Activated CD8-positive, alpha-beta T cell treated with anti-CD3 and anti-CD28 coated beads for 36 hours (primary cell): ENCODE data around the gene CMIP. TPM values are rescaled to one million over a fixed set of nuclear protein-coding genes. Genes with fewer than 3 reads are reported as not detected.

Experiments
- ATAC-seq: fragments of 200-7000 bp; cut with Tn5 transposase; one replicate; pipeline ENCODE4 v1.10.0; 2021; ENCODE audit warnings: mild to moderate bottlenecking, moderate library complexity
- CTCF ChIA-PET: fragments of 350-600 bp; sonication (Branson Sonifier 250); formaldehyde crosslinking; loops from one replicate; lab custom pipeline; 2021; ENCODE audit warnings: antibody characterized with exemption; lab: Charles Lee
- POLR2A ChIA-PET: fragments of 350-600 bp; sonication (Branson Sonifier 250); formaldehyde crosslinking; loops from one replicate; lab custom pipeline; 2021; ENCODE audit warnings: antibody characterized with exemption; lab: Charles Lee
- DNase-seq: peaks from one replicate; pipeline ENCODE4 v3.0.0-alpha.2; 2020
- H3K27ac Mint-ChIP-seq: one replicate; pipeline ENCODE4 v1.8.0; 2021; ENCODE audit warnings: mild to moderate bottlenecking, mixed read lengths
- H3K27me3 Mint-ChIP-seq: one replicate; pipeline ENCODE4 v1.8.0; 2021; ENCODE audit warnings: mixed read lengths
- H3K36me3 Mint-ChIP-seq: one replicate; pipeline ENCODE4 v1.8.0; 2021; ENCODE audit warnings: low read depth, mixed read lengths
- H3K4me1 Mint-ChIP-seq: one replicate; pipeline ENCODE4 v1.8.0; 2021; ENCODE audit warnings: low read depth, mixed read lengths
- H3K4me3 Mint-ChIP-seq: one replicate; pipeline ENCODE4 v1.8.0; 2021; ENCODE audit warnings: mild to moderate bottlenecking, moderate library complexity, mixed read lengths
- H3K9me3 Mint-ChIP-seq: one replicate; pipeline ENCODE4 v1.8.0; 2021; ENCODE audit warnings: mixed read lengths
- CTCF ChIP-seq: fragments of 200-600 bp; IDR thresholded peaks from one replicate; pipeline ENCODE4 v1.8.0; 2022; ENCODE audit warnings: antibody characterized with exemption, mild to moderate bottlenecking
- intact Hi-C: fragments of 100-400 bp; cut with micrococcal nuclease; formaldehyde crosslinking; loops from one replicate; pipeline ENCODE4 v1.10.0; 2022
- total RNA-seq, 2 experiments: library from RNA; stranded (reverse); gene quantifications; one replicate each; pipeline ENCODE4 v1.2.3, GENCODE V29; 2021

CMIP gene
- total RNA-seq, 2 experiments from 2014 or later, result 37.6 to 38.5 TPM

DNA sequence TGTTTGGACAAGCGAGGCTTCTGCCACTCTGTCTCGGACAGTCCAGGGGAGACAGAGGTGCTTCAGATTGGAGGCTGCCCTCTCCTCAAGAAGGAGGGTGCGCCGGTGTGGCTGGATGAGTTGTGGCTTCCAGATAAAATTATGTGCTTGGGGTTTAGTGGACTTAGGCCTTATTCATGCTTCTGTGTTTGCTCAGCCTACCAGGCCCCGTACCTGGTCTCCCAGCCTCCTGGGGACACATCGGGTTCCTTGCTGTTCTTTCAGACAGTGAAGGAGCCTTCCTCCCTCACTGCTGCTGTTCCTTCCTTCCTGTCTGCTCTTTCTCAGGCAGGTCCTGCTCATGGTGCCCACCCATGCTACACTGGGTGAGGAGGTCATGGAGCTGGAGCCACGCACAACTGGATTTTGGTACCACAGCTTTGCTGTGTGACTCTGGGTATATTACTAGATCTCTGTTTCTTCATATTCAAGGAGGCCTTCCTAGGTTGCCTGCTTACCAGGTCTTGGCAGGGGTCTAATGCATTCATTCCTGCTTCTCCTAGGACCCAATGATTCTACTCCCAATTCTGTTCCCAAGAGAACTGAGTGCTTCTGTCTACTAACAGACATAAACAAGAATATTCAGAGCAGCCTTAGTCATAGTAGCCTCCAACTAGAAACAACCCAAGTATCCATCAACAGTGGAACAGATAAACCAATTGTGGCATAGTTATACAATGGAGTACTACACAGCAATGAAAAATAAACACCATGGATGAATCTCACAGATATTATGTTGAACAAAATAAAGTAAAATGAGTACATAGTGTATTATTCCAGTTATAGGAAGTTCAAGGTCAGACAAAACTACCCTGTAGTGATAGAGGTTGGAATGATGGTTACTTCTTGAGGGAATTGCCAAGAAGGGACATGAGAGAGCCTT lies 121.7 kb downstream of the CMIP start:
- TF ChIP-seq CTCF, result no peak
- Mint-ChIP-seq H3K4me3 (no peak overlapping the region), H3K36me3 (peaks cover 2% of the 10 kb centered on the region), H3K9me3 (no peaks in the 10 kb centered on the region), H3K4me1 (peaks cover 33% of the 10 kb centered on the region), H3K27ac (no peak overlapping the region), H3K27me3 (no peaks in the 10 kb centered on the region)
- DNase-seq (no peak), ATAC-seq (no peak)
- ChIA-PET POLR2A (interaction anchor here (1.1 kb wide), 1 partner anchor 50 kb away, joined by 4 read pairs; no protein-coding TSS in a partner anchor), CTCF (no interaction called here)
- intact Hi-C loops, result no loop called here

- intact Hi-C loops, result no loop called here
- ChIA-PET CTCF (no interaction called here), POLR2A (interaction anchor here (1.1 to 1.2 kb wide), 2 partner anchors 41 to 49 kb away, joined by 3 to 4 read pairs; no protein-coding TSS in a partner anchor)
- H3K36me3 Mint-ChIP-seq, result peaks cover 2% of the 10 kb centered on the region
- peaks cover 31% of the 10 kb centered on the region for H3K4me1 Mint-ChIP-seq
- no peaks in the 10 kb centered on the region for H3K9me3 Mint-ChIP-seq
- ATAC-seq (no peak), DNase-seq (no peak)
- H3K27me3 Mint-ChIP-seq, result no peaks in the 10 kb centered on the region
- H3K4me3 Mint-ChIP-seq, result no peak overlapping the region
- no peak overlapping the region for H3K27ac Mint-ChIP-seq
- TF ChIP-seq CTCF, result no peak
These were observed 122.5 kb downstream of the CMIP start for GRCh38 chr16:81567087-81567486.

DNA sequence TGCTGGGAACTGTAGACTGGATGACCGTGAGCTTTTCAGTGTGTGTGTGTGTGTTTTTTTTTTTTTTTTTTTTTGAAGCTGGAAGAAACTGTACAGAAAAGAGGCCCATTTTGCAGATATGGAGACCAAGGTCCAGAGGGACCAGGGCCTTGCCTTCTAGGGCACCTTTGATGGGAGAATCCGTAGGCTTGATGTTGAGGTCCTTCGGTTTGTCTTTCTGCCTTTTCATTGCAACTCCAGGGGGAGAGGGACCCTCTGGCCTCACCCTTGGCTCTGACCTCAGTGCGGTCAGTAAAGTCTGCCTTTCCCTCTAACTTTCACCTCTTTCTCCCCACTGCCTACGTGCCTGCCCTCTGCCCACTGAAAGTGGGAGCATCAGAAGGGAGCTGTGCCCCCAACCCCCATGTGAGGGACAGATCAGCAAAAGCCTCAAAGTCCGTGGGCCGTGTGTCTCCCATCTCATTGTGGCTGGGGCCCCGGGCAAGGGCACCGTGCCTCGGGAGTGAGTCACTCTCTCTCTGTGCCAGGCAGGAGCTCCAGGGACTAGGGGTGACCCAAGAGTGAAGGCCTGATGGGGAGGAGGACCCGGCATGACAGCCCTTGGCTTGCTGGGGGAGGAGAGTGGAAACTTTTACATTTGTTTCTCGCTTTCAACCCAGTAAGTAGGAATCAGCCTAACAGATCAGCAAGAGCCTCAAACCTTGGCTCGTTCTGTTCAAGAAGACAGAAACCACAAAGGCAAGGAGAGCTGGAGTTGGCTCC lies 123.6 kb downstream of the CMIP start:
- Mint-ChIP-seq H3K4me3 (peak overlapping the region; percentile 3), H3K27ac (peak overlapping the region; percentile 89)
- intact Hi-C loops, result loop anchor here (2.0 kb wide), 1 partner anchor 65 kb away; no protein-coding TSS in a partner anchor

GRCh38 chr16:81568749-81569087 lies 124.1 kb downstream of the CMIP start:
- no peak for TF ChIP-seq CTCF
- Mint-ChIP-seq H3K9me3 (no peaks in the 10 kb centered on the region), H3K27ac (peak overlapping the region; percentile 89), H3K36me3 (peaks cover 2% of the 10 kb centered on the region), H3K4me3 (peak overlapping the region; percentile 3), H3K4me1 (peaks cover 31% of the 10 kb centered on the region), H3K27me3 (no peaks in the 10 kb centered on the region)
- DNase-seq, result no peak
- CTCF ChIA-PET, result interaction anchor here (1.0 to 1.6 kb wide), 10 partner anchors 12 to 201 kb away, joined by 3 to 6 read pairs (median 3); no protein-coding TSS in a partner anchor
- POLR2A ChIA-PET, result interaction anchor here (1.0 to 1.5 kb wide), 5 partner anchors 53 to 118 kb away, joined by 3 to 4 read pairs (median 4); no protein-coding TSS in a partner anchor
- intact Hi-C loops, result loop anchor here (2.0 kb wide), 1 partner anchor 64 kb away; no protein-coding TSS in a partner anchor
- peak; percentile 65 for ATAC-seq

More for the DNA sequence above, 123.6 kb downstream of the CMIP start:
- DNase-seq (peak; percentile 83), ATAC-seq (peak; percentile 97)
- Mint-ChIP-seq H3K4me1 (peaks cover 31% of the 10 kb centered on the region), H3K36me3 (peaks cover 2% of the 10 kb centered on the region), H3K27me3 (no peaks in the 10 kb centered on the region), H3K9me3 (no peaks in the 10 kb centered on the region)
- POLR2A ChIA-PET, result interaction anchor here (1.0 to 1.3 kb wide), 5 partner anchors 42 to 117 kb away, joined by 3 to 4 read pairs (median 4); no protein-coding TSS in a partner anchor
- CTCF ChIA-PET, result interaction anchor here (1.0 to 1.6 kb wide), 9 partner anchors 12 to 201 kb away, joined by 3 to 6 read pairs (median 3); no protein-coding TSS in a partner anchor
- no peak for TF ChIP-seq CTCF
